Measurements from ENCODE around the gene ACSL1.
A peak's percentile ranks its signal among the peaks of the same experiment; 100 is the strongest.
"Not testable (repeated sequence)": the region's sequence is repeated elsewhere in the genome, so short reads cannot be mapped to it uniquely, and the experiment has no call there.

ACSL1 gene

DNA sequence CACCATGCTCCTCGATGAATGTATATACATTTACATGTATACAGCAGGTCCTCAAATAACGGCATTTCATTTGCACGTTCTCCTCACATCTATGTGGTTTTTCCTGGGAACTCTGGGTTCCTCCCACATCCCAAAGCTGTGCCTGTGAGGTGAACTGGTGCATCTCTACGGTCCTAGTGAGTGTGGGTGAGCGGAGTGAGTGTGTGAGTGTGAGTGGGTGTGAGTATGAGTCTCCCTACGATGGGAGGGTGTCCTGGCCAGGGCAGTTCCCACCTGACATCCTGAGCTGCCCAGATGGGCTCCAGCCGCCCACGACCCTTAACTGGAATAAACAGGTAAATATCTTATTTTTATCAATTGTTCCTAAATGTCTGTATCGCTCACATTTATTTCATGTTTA lies 40.0 kb downstream of the ACSL1 start:
- DNase-seq = no peak

DNA sequence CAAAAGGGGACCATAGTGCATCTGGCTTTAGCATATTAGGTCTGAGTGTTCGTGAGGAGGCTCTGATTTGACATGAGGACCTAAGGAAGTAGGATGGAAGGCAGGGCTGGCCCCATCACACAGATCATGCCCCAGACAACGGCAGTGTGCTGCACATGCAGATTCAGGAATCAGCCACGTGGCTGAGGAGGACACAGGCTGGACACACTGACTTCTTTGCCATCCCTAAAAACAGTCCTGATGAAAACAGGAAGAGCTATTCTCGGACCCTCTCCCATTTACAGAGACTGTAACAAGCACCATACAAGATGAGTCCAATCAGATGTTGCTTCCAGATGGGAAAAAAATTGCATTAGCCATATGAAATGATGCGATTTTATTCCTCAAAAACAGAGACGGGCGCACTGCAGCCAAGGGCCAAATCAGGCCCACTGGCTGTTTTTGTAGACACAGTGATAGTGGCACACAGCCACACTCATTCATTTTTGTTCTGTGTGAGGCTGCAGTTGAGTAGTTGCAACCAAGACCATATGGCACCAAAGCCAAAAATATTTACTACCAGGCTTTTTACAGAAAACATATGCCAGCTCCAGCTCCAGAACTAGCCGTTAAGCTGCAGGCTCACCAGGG lies 41.0 kb downstream of the ACSL1 start:
- DNase-seq = no peak

DNA sequence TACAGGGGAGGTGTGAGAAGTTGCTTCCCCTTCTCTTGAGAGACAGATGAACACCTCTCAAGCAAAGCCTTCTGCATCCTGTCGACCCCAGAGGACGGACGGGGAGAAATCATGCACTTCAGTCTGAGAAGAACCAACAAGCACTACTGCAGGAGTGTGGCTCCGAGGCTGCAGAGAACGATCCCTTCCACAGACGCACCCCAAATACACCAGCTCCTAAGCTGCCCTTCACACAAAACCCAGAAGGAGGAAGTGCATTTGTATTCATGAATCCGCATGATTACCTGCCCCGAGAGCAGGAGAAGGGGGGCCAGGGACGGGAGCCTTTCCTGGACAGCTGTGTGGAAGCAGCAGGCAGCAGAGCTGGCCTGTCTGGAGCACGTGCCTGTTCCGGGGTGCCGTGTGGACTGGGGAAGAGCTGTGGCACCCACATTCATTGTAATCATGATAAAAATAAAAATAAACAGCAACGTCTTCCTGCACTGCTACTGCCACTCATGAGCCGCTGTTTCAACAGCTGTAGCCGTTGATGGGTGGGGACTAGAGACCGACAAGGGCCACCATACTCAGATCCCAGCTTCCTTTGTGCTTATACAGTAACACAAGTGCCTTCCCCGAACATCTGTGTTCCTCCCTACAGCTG lies 42.9 kb downstream of the ACSL1 start:
- no peak for DNase-seq

DNA sequence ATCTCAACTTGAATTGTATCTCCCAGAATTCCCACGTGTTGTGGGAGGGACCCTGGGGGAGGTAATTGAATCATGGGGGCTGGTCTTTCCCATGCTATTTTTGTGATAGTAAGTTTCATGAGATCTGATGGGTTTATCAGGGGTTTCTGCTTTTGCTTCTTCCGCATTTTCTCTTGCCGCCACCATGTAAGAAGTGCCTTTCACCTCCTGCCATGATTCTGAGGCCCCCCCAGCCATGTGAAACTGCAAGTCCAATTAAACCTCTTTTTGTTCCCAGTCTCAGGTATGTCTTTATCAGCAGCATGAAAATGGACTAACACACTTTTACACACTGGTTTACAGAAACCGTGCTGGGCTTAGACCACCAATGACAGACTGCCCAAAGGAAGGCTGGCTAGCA lies 46.6 kb downstream of the ACSL1 start:
- not testable (repeated sequence) for DNase-seq

DNA sequence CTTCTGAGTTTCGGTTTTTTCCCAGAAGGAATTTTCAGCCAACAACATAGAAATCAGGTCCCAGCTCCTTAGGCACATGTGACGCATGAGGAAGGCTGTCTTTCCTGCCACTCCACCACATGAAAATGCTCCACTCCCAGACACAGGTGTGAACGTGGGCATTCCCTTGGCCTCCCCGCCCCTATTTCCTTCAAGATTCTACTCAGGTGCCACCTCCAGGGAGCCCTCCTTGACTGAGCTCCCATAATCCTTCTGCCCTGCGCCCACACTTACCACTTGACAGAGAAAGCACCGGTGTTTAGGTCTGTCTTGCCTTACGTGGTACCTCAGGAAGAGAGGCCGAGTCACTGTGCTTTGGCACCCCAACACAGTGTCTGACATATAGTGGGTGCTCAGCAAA lies 47.4 kb downstream of the ACSL1 start:
- DNase-seq = no peak

DNA sequence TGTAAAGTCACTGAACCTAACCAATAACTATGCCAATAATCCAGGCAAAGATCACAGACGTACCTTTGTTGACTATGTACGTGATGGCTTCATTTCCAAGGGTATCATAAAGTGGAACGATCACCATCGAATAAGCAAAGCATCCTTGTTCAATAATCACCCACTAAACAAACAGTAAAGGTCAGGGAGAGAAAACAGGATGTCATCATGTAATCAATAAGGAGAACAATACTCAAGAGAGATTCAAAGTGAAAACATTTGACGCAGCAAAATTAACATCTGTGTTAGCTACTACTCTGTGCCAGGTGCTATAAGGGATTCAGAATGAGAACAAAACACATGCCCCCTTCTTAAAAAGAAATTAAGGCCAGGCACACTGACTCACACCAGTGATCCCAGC lies 48.9 kb downstream of the ACSL1 start:
- DNase-seq = no peak

DNA sequence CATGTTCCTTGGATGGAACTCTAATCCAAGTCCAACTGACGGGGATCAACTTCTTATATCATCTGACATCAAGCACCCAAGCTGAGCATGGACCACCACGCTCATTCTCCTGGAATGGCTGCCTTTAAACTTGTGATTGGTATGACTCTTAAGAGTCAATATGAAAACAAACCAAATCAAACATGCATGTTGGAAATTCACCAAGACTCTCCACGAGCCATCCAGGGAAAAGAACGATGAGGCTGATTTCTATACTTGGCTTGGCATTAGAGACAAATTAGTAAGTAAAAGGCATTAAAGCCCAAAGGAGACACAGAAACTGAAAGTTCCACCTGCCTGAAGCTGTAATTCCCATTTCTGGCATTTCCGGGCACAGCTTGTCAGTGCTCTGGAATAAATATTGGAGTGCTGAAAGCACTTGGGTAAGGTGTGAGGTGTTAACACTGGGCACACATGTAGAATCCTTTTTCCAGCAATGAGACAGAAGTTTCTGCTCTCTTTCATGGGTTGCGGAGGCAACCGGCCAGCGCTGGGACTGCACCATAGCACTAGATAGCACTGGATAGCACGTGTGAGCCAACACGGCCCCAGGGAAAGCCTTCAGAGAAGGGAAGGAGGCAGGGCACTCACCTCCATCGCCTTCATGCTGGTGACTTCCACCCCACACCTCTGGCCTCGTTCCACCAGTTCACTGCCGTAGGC lies 49.8 kb downstream of the ACSL1 start:
- no peak for DNase-seq

DNA sequence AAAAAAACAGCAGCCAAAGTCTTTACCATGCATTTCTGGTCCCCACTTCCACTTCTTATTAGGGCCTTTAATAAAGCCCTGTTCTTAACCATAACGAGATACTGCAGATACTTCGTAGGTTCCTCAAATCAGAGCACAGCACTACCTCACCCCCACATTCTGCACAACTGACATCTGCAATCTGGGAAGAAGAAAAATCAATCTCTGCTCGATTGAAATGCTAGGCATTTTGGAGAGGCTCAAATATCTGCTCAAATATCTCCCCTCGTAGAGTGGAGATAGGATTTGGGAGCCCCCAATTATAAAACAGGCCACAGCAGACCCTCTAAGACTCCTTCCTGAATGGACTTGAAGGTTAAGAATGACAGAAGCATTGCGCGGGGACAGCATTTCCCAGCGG lies 51.6 kb downstream of the ACSL1 start:
- no peak for DNase-seq

DNA sequence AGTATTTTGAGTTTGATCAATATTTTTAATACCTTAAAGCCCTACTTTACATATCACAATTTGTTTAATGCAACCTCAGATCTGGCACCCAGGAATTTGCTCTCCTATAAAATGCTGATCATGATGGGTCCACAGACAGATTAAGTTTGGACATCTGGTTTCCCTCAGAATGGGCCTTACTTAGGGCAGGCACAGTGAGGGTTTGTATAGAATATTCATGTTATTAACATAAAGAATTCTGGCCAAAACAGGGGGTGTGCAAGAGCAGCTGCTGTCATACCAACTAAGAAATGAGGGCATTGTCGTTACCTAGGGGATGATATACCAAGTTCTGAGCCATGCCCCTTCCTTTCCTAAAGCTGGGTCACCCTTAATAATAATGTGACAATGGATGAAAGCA lies 54.4 kb downstream of the ACSL1 start:
- DNase-seq = no peak

DNA sequence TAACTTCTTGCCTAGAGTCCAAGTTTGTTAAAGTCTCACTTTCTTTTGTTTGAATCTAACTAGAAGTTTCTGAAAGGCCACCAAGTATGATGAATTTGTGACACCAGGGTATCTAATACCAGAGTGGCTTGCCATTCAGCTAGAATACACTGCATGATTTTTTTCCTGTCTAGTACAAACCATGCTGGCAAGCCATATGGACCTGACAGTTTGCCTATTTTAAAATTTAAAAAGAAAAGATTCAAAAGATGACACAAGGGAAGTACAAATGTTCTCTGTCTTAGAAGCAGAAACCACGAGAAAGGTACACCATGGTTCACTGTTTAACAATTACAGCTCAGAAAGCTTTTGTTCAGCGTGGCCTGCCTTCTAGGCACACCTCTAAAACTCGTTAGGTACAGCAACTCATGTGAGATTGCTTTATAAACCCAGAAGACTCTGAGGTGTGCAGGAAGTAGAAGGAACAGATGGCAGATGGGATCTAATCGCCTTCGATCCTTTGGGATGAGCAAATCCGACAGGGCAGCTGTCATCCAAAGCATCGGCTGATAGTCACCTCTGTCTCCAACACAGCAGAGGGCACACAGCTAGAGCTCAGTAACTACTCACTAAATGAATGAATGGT lies 56.5 kb downstream of the ACSL1 start:
- no peak for DNase-seq

DNA sequence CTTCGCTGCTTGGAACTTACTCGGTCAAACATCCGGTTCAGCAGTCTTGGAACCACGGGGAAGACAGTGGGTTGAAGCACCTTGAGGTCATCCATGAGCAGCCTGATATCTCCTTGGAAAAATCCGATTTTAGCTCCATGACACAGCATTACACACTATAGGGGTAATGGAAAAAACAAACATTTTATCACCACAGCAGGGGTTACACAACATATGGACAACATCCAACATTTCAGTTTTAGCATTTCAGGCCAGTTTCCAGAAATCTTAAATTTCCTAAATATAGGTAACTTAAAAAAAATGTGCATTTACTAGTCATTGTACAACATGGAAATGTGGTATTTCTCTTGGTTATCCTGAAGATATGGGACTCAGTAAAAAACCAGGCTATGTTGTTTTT lies 57.5 kb downstream of the ACSL1 start:
- no peak for DNase-seq

DNA sequence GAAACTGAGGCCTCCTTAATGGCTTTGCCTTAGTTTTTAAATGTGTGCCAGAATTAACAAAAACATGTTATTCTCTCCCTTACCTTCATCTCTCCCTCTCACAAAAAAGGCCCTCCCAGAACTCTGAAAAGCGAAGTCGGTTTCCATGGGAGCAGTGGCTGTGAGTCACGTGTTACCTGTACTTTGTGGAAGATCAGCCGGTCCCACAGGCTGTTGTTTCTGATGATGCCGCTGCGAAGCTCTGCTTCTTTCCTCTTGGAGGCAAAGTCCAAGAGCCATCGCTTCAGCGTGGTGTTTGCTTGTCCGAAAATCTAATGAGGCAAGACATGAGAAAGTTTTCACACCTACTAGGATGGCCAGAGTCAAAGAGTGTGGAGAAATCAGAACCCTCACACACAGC lies 59.3 kb downstream of the ACSL1 start:
- no peak for DNase-seq

DNA sequence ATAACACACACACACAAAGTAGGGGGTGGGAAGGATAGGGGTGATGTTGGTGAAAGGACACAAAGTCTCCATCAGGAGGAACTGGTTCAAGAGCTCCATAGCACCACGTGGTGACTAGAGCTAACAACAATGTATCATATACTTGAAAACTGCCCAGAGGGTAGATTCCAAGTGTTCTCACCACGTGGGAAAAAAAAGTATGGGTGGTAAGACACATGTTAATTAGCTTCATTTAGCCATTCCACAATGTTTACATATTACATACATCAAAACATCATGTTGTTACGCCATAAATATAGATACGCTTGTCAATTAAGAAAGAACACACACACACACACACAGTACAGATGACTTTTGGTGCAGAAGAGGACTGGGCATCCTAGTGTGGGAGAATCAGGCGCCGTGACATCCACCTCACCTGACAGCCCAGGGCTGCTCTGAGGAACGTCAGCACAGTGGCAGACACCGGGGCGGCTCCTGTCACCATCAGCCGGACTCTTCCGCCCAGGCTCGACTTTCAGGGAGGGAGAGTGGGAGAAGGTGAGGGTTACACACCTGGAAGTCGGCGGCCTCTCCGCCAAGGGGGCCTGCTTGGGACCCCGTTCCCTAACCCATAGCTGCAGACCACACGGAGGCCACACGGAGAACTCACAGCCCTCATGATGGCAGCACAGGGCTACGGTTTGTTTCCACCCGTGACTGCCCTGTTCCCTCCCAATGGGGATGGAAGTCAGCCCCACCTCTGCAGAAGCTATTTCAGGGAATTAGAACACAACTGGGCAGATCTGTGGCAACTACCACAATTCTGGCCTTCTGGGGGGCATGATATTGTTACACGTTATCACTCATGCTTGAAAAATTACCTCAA lies 60.1 kb downstream of the ACSL1 start:
- DNase-seq = no peak

DNA sequence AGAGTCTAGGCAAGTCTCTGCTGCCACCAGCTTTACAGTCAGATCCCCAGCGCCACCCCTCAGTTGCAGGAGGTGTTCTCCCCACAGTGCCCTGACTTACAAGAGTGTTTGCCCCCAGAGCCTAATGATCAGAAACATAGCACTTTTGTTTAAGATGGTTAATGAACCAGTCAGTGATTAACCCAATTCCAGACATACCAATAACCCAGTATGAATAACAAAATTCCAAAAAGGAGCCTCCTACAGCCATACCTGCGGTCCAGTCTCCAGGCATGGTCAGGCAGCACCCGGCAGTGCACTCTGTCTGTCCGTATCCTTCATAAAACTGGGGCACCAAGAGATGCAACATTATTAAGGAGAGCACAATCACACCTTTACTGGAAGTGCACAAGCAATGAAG lies 61.2 kb downstream of the ACSL1 start:
- DNase-seq = no peak

DNA sequence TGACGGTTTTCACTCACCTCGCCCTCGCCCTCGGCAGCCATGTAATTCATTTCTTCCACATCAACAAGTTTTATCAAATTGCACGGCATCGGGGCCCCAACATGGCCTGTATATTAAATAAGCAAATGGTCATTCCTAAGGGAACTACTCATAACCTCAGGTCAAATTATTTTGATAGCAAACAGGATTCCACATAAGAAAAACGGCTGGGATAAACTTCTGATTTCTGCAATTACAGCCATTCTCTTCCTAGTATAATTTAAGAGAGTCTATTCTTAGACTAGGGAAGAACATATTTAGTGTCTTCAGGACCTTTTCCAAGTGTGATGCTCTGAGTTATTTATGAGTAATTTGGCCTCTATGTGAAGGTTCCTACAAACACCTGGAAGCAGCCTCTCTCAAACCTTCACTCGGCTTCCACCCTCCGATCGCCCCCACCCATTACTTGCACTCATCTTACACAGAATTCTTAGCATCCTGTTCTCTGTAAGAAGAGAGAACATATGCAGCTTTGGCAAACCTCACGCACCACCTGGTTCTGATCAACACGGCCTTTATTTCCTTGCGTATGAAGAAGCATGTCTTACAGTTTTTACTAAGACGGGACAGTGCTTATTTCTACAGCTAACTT lies 62.5 kb downstream of the ACSL1 start:
- DNase-seq = no peak

DNA sequence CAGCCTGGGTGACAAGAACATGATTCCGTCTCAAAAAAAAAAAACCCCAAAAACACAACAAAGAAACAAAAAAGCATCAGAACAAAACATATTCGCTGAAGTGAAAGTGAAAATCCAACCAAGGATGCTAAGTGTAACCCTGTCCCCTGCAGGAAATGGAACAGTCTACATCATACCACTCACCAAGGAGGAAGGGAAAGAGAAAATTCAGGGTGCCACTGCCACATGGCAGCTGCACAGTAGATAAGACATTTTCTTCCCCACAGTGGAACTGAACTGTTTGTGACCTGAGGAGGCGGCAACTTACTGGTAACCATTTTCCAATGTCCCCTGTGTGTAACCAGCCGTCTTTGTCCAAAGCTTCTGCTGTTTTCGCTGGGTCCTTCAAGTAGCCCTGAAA lies 63.7 kb downstream of the ACSL1 start:
- DNase-seq = peak; percentile 13

DNA sequence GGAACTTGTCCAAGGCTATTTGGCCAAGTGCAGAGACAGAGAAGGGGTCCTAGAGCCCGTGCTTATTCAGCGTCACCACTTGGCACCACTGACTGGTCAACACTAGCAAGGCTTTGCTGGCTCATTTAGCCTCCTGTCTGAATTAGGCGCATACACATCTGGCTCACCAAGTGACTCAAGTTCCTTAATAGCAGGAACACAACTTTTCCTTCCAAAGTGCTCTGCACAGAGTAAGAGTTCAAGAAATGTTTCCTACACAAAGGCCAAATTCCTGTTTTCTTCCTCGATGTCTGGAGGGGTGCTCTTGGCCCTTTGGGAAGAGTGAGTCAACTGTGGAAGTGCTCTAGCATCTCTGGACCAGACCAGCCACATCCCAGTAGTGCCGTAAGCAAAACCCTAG lies 65.1 kb downstream of the ACSL1 start:
- DNase-seq = no peak

DNA sequence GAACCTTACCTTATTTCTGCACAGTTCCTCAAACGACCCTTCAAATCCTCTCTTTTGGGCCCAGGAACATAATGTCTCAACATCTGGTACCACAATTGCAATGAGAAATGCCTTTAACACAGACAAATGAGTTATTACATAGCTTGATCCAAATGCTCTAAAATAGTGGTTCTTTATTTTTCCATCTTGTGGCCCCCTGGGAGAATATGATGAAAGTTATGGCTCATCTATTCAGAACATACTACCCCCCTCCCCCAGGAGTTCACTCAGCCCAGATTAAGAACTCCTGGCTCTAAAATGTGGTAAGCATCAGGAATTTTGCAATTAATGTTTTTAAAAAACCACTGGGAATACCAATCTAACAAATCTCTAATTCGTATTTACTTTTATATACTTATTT lies 68.0 kb downstream of the ACSL1 start:
- DNase-seq = no peak

DNA sequence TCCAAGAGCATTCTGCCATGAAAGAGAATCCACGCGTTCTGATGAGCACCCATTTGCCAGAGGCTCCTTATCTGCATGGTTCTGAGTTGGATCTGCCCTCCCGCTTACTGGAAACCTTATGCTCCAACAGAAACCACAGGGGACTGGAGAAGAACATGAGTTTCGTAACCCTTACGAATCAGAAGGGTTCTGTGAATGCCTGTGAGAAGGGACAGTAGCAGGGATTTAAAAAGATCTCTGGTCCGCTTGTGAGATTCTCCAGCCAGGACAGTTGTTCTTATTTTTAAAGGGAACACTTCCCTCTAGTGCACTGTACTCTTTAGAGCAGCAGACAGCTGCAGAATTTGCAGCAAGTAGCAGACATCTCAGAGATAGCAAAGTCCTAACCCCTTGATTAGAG lies 69.4 kb downstream of the ACSL1 start:
- no peak for DNase-seq

DNA sequence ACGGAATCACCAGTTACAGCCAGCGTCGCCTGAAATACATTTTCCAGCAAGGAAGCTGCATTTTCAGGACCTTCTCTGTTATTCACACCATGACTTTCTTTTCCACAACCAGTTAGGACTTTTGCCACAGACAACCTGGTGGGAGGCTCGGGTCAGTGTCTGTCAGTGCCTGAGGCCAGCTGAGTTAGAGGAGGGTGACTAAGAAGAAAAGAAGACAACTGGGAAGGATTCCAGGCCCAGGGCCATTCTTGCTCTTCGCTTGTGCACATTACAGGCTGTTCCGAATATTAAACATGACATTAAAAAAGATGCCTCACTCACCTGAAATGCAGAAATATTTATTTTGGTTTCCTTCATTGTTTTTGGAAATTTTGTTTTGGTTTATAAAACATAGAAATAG lies 70.5 kb downstream of the ACSL1 start:
- DNase-seq = no peak

DNA sequence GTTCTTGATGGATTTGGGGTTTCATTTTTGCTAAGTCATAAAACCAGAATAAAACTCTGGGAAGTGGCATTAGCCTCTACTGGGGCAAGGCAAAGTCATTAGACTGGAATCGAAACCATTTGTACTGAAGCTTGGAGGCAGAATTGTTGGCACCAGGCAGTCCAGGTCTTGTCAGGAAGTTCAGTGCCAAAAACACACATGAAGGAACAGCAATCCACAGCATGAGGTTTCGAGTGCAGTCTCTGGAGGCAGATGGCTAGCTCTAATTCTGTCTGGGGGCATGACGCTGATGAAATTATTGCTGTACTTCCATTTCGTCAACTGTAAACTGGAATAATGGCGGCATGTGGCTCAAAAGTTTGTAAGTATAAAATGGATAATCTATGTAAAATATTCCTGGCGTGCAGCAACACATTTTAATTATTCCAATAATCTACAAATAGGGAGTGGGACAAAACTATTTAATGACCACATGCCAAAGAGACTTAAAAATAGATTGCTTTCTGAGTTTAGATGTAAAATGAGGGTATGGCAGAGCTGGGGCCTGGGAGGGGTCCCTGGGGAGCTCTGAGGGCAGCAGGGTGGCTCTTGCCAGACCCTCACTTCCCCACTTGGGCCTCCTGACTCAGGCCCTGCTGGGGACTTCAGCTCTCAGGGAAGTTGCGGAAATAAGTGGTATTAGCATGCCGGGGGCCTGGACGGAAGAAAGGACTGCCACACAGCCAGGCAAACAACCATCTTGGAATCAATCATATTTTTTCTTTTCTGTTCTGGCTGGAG lies 73.1 kb downstream of the ACSL1 start:
- no peak for DNase-seq

DNA sequence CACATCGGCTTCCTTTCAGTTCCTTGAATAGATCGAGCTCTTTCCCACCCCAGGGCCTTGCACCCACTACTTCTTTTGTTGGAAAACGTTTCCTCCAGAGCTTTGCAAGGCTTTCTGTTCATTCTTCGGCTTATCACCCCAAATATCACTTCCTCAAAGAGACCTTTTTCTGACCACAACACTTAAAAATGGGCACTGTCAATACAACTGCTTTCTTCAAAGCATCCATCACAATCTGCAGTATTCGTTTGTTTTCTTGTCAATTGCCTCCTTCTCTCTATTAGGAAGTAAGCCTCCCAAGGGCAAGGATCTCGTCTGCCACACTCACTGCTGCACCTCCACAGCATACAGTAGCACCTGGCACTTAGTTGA lies 74.2 kb downstream of the ACSL1 start:
- no peak for DNase-seq

Data from stimulated activated CD4-positive, alpha-beta T cell treated with anti-CD3 and anti-CD28 coated beads, Interleukin-4, amount 100 ng/mL, for 1 hour (primary cell).